ENCODE results near the gene SPSB4.

SPSB4 gene

DNA sequence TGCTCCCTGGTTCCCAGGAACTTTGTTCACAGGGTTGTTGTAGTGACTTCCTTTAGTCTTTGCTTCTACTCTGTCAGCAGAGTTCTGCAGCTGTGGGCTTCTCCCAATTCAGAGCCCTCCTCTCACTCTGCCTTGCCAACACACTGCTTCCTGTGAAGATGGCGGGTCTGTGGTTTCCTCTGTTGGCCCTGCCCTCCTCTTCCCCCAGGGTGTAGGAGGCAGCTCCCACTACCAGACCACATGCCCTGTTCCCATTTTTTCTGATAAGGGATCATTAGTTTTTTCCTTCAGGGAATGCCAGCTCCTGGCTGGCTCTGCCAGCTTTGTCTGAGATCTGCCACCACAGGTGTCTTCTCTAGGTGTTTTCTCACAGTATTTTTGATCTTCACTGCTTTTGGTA, 12.7 kb downstream of the SPSB4 start:
- no peaks in the 10 kb centered on the region for H3K27me3 ChIP-seq (ENCODE audit: insufficient read depth, low read length, poor library complexity)
- H2BK5ac ChIP-seq (ENCODE audit: low read length) = no peak overlapping the region

DNA sequence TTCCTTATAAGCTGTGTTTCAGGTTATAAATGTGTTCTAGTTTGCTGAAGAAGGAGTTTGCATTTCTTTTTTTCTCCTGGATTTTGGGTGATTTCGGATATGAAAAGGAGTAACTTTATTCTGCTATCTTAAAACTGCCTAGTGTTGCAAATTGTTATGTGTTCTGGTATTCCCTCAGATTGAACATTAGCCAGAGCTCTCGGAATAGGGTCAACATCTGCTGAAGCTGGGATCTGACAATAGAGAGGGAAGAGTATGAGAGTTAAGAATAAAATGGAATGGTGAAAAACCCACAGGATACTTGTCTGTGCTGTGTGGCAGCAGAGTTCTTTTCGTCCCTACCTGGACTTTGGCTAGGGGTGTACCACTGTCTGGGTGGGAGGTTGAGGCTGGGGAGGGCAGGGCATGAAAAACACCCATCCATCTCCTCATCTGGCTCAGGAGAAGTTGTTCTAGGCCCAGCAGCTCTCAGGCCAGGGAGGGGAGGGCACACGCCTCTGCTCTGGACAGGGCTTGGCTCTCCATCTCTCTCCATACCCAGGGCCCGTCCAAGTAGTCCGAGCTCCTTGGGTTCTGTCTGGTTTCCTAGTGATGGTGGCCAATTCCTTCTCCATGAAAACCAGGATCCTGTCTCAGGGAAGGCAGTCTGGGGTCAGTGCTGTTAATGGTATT, 13.2 kb downstream of the SPSB4 start:
- peaks cover 12% of the 10 kb centered on the region for H3K79me1 ChIP-seq (ENCODE audit: low read length)
- peaks cover 2% of the 10 kb centered on the region for H3K4me1 ChIP-seq (ENCODE audit: control insufficient read depth, low read depth, low read length)
- H3K4me3 ChIP-seq (ENCODE audit: low read length) = no peak overlapping the region
- H3K27ac ChIP-seq (ENCODE audit: low read depth, low read length) = no peak overlapping the region
- H3K4me2 ChIP-seq (ENCODE audit: low read length) = no peak overlapping the region
- H3K27me3 ChIP-seq (ENCODE audit: insufficient read depth, low read length, poor library complexity) = no peaks in the 10 kb centered on the region
- no peak overlapping the region for H2BK120ac ChIP-seq (ENCODE audit: low read depth, low read length)
- no peak overlapping the region for H2BK5ac ChIP-seq (ENCODE audit: low read length)
- H4K8ac ChIP-seq (ENCODE audit: low read depth, low read length) = no peak overlapping the region
- H3K23ac ChIP-seq (ENCODE audit: low read length) = peak overlapping the region; percentile 75
- H3K56ac ChIP-seq (ENCODE audit: low read length) = no peak overlapping the region
- H3K79me2 ChIP-seq (ENCODE audit: control insufficient read depth, insufficient read depth, low read length) = peaks cover 5% of the 10 kb centered on the region
- H3K4ac ChIP-seq (ENCODE audit: low read depth, low read length) = no peak overlapping the region
- H2BK15ac ChIP-seq (replicated peaks; ENCODE audit: low read depth) = no peak overlapping the region
- no peak overlapping the region for H2AK5ac ChIP-seq (ENCODE audit: low read length)
- H3K36me3 ChIP-seq (ENCODE audit: control insufficient read depth, insufficient read depth, low read length) = no peaks in the 10 kb centered on the region
- no CpG with 5 or more reads among the region's 6 CpGs for WGBS (ENCODE audit: extremely low coverage, insufficient coverage, low lambda C conversion rate)
- H4K5ac ChIP-seq (ENCODE audit: low read length) = no peak overlapping the region
- no peak overlapping the region for H3K9ac ChIP-seq (ENCODE audit: low read length)
- H3K18ac ChIP-seq (ENCODE audit: low read length) = no peak overlapping the region
- no peak for DNase-seq

More for the DNA sequence above, 12.7 kb downstream of the SPSB4 start:
- DNase-seq = no peak
- Histone ChIP-seq H3K4ac (ENCODE audit: low read depth, low read length) (no peak overlapping the region), H3K36me3 (ENCODE audit: control insufficient read depth, insufficient read depth, low read length) (no peaks in the 10 kb centered on the region), H2BK15ac (replicated peaks; ENCODE audit: low read depth) (no peak overlapping the region), H4K5ac (ENCODE audit: low read length) (no peak overlapping the region), H3K4me1 (ENCODE audit: control insufficient read depth, low read depth, low read length) (no peaks in the 10 kb centered on the region), H2AK5ac (ENCODE audit: low read length) (no peak overlapping the region), H3K23ac (ENCODE audit: low read length) (no peak overlapping the region), H3K27ac (ENCODE audit: low read depth, low read length) (no peak overlapping the region), H3K4me3 (ENCODE audit: low read length) (no peak overlapping the region), H3K9ac (ENCODE audit: low read length) (no peak overlapping the region), H2BK120ac (ENCODE audit: low read depth, low read length) (no peak overlapping the region), H3K79me2 (ENCODE audit: control insufficient read depth, insufficient read depth, low read length) (peaks cover 5% of the 10 kb centered on the region), H3K4me2 (ENCODE audit: low read length) (no peak overlapping the region), H3K56ac (ENCODE audit: low read length) (no peak overlapping the region), H3K18ac (ENCODE audit: low read length) (no peak overlapping the region), H4K8ac (ENCODE audit: low read depth, low read length) (no peak overlapping the region), H3K79me1 (ENCODE audit: low read length) (peaks cover 10% of the 10 kb centered on the region)
- WGBS (ENCODE audit: extremely low coverage, insufficient coverage, low lambda C conversion rate) = no CpG with 5 or more reads among the region's 1 CpG

DNA sequence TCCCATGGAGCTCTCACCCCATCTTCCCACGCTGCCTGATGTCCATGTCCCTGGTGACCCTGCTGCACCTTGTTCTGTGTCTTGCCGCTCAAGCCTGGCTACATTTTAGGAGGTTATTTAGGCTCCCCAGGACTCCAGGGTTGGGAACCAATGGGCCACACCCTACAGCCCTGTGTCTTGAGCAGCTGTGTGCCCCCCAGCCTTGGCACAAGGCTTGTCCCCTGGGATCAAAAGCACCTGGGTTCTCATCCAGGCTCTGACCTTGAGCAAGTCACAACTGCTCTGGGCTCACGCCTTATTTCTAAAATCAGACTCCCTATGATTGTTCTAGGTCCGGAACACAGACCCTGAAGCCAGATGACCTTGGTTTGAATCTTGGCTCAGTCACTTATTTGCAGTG, 14.1 kb downstream of the SPSB4 start:
- DNase-seq = no peak
- Histone ChIP-seq H3K56ac (ENCODE audit: low read length) (no peak overlapping the region), H4K5ac (ENCODE audit: low read length) (no peak overlapping the region), H3K4me1 (ENCODE audit: control insufficient read depth, low read depth, low read length) (peaks cover 4% of the 10 kb centered on the region), H2BK5ac (ENCODE audit: low read length) (no peak overlapping the region), H2BK120ac (ENCODE audit: low read depth, low read length) (no peak overlapping the region), H3K79me1 (ENCODE audit: low read length) (peaks cover 12% of the 10 kb centered on the region), H3K4me3 (ENCODE audit: low read length) (no peak overlapping the region), H3K27me3 (ENCODE audit: insufficient read depth, low read length, poor library complexity) (no peaks in the 10 kb centered on the region), H4K8ac (ENCODE audit: low read depth, low read length) (no peak overlapping the region), H3K18ac (ENCODE audit: low read length) (no peak overlapping the region), H3K4ac (ENCODE audit: low read depth, low read length) (no peak overlapping the region), H3K36me3 (ENCODE audit: control insufficient read depth, insufficient read depth, low read length) (no peaks in the 10 kb centered on the region), H3K4me2 (ENCODE audit: low read length) (no peak overlapping the region), H3K79me2 (ENCODE audit: control insufficient read depth, insufficient read depth, low read length) (peaks cover 5% of the 10 kb centered on the region), H3K27ac (ENCODE audit: low read depth, low read length) (no peak overlapping the region), H2AK5ac (ENCODE audit: low read length) (no peak overlapping the region), H2BK15ac (replicated peaks; ENCODE audit: low read depth) (no peak overlapping the region), H3K23ac (ENCODE audit: low read length) (no peak overlapping the region), H3K9ac (ENCODE audit: low read length) (no peak overlapping the region)
- WGBS (ENCODE audit: extremely low coverage, insufficient coverage, low lambda C conversion rate) = no CpG with 5 or more reads among the region's 4 CpGs

DNA sequence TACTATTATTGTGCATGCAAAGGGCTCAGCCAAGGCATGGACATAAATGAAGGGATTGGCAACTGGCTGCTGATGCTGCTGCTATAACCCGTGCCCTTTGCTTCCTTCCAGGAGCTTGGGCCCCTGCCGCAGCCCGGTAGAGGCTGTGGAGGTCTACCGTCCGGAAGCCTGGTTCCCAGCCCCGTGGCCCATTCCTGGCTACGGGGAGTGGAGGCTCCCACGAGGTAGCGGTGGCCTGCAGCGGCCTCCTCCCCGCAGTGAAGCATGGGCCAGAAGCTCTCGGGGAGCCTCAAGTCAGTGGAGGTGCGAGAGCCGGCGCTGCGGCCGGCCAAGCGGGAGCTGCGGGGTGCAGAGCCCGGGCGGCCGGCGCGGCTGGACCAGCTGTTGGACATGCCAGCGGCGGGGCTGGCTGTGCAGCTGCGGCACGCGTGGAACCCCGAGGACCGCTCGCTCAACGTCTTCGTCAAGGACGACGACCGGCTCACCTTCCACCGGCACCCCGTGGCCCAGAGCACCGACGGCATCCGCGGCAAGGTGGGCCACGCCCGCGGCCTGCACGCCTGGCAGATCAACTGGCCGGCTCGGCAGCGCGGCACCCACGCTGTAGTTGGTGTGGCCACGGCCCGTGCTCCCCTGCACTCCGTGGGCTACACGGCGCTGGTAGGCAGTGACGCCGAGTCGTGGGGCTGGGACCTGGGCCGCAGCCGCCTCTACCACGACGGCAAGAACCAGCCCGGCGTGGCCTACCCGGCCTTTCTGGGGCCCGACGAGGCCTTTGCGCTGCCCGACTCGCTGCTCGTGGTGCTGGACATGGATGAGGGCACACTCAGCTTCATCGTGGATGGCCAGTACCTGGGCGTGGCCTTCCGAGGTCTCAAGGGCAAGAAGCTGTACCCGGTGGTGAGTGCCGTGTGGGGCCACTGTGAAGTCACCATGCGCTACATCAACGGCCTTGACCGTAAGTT, 15.0 kb downstream of the SPSB4 start:
- Histone ChIP-seq H3K18ac (ENCODE audit: low read length) (no peak overlapping the region), H3K36me3 (ENCODE audit: control insufficient read depth, insufficient read depth, low read length) (no peaks in the 10 kb centered on the region), H3K56ac (ENCODE audit: low read length) (no peak overlapping the region), H3K4me2 (ENCODE audit: low read length) (no peak overlapping the region), H3K4me1 (ENCODE audit: control insufficient read depth, low read depth, low read length) (peaks cover 4% of the 10 kb centered on the region), H3K27ac (ENCODE audit: low read depth, low read length) (no peak overlapping the region), H3K4me3 (ENCODE audit: low read length) (no peak overlapping the region), H4K8ac (ENCODE audit: low read depth, low read length) (no peak overlapping the region), H2BK120ac (ENCODE audit: low read depth, low read length) (no peak overlapping the region), H4K5ac (ENCODE audit: low read length) (no peak overlapping the region), H3K23ac (ENCODE audit: low read length) (no peak overlapping the region), H3K9ac (ENCODE audit: low read length) (no peak overlapping the region), H3K4ac (ENCODE audit: low read depth, low read length) (no peak overlapping the region), H2AK5ac (ENCODE audit: low read length) (no peak overlapping the region), H3K27me3 (ENCODE audit: insufficient read depth, low read length, poor library complexity) (no peaks in the 10 kb centered on the region), H3K79me2 (ENCODE audit: control insufficient read depth, insufficient read depth, low read length) (peaks cover 5% of the 10 kb centered on the region), H2BK15ac (replicated peaks; ENCODE audit: low read depth) (no peak overlapping the region), H2BK5ac (ENCODE audit: low read length) (no peak overlapping the region), H3K79me1 (ENCODE audit: low read length) (peaks cover 12% of the 10 kb centered on the region)
- DNase-seq = no peak
- WGBS (ENCODE audit: extremely low coverage, insufficient coverage, low lambda C conversion rate) = no CpG with 5 or more reads among the region's 81 CpGs

DNA sequence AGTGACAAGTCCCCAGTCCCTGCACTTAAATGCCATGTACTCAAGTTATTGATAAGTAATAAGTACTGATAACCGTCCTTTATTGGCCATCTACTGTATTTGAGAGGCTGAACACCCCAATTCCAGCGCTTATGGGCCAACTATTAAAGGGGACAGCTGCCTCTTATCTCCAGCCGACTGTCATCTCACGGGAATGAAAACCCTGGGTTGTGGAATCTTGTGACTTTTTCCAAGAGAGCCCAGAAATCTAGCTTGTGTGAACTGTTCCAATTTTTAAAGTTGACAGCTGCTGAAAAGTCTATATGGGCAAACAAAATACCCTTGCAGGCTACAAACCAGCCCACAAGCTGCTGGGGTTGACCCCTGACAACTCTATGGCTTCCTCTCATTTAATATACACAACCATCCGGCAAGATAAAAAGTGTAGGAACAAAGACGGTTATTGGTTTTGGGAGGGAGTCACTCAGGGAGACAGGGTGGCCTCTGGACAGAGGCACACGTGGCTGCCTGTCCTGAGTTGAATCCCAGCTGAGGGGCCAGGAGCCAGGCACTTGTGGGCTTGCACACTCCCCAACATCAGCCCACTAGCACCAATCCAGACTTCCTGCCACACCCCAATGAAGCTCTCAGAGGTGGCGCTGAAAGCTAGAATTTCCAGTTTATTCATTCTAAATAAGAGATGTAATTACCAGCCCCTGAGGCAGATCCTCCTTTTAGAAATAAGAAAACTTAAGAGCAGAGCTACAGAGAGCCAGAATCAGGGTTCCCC, 16.2 kb downstream of the SPSB4 start:
- Histone ChIP-seq H3K4me2 (ENCODE audit: low read length) (no peak overlapping the region), H3K4ac (ENCODE audit: low read depth, low read length) (no peak overlapping the region), H3K9ac (ENCODE audit: low read length) (no peak overlapping the region), H3K27ac (ENCODE audit: low read depth, low read length) (no peak overlapping the region), H3K56ac (ENCODE audit: low read length) (no peak overlapping the region), H3K79me1 (ENCODE audit: low read length) (peaks cover 11% of the 10 kb centered on the region), H3K4me3 (ENCODE audit: low read length) (no peak overlapping the region), H4K5ac (ENCODE audit: low read length) (no peak overlapping the region), H3K4me1 (ENCODE audit: control insufficient read depth, low read depth, low read length) (peaks cover 8% of the 10 kb centered on the region), H2BK15ac (replicated peaks; ENCODE audit: low read depth) (no peak overlapping the region), H3K18ac (ENCODE audit: low read length) (no peak overlapping the region), H2BK120ac (ENCODE audit: low read depth, low read length) (no peak overlapping the region), H4K8ac (ENCODE audit: low read depth, low read length) (no peak overlapping the region), H3K36me3 (ENCODE audit: control insufficient read depth, insufficient read depth, low read length) (no peaks in the 10 kb centered on the region), H3K79me2 (ENCODE audit: control insufficient read depth, insufficient read depth, low read length) (peaks cover 3% of the 10 kb centered on the region), H2BK5ac (ENCODE audit: low read length) (no peak overlapping the region), H3K27me3 (ENCODE audit: insufficient read depth, low read length, poor library complexity) (no peaks in the 10 kb centered on the region), H2AK5ac (ENCODE audit: low read length) (no peak overlapping the region), H3K23ac (ENCODE audit: low read length) (no peak overlapping the region)
- DNase-seq = no peak
- no CpG with 5 or more reads among the region's 8 CpGs for WGBS (ENCODE audit: extremely low coverage, insufficient coverage, low lambda C conversion rate)
